Cardiac fibroblast (primary cell): ENCODE results near the gene INPP5K.

ENCODE experiments used
- DNase-seq, 2 donors: peaks; one replicate each; pipeline versions ENCODE4 v3.0.0 to v3.0.0-alpha.2; 2010; ENCODE audit warnings: low read depth in 2 of 2
- H3K4me3 ChIP-seq, 2 donors: replicated peaks in 1 of 2; 1 replicate in 1 of 2; 2 replicates in 1 of 2; pipeline ENCODE4 v1.5.1; 2011; ENCODE audit warnings: low read depth in 2 of 2, low read length in 2 of 2, mild to moderate bottlenecking in 2 of 2, moderate library complexity in 1 of 2
- TF ChIP-seq, protein P1 (sequence below): IDR thresholded peaks from one replicate; pipeline ENCODE4 v1.5.1; 2011; ENCODE audit warnings: low read depth, mild to moderate bottlenecking, low read length, inconsistent platforms

The INPP5K gene

DNA sequence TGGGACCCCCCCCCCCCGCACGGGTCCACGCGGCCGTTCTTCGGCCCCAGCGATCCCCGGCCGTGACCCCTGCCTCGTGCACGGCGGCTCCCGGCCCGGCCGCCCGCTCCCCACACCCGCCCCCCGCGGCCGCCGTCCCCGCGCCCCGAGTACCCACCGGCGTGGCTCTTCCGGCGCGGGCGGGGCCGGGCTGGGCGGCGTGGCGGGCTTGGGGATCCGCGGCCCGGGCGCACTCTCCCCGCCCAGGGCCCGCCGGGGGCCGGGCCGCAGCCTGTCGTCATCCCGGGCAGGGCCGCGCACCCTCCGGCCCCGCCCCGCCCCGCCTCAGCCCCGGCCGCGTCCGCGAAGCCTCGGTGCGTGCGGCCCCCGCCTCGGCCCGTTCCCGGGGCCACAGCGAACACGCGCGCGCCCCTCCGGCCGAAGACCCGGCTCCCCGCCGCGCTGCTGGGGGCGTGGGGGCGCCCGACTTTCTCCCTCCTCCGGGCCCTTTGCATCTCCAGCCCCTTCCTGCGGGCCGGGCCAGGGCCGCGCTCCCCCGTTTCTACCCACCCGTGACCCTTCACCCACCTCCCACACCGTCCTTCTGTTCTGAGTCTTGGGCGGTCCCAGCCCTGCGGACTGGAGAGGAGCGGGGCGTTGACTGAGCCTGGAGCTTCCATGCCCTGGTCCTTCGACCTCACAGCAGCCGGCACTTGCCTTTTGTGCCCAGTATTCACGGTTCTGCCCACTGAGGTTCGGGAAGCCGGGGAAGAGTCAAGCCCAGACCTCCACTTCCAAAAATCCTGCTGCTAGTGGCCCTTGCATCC lies 24.8 kb downstream of the INPP5K start:
- DNase-seq: peak; percentile 35 to 65
- TF ChIP-seq, protein P1, sequence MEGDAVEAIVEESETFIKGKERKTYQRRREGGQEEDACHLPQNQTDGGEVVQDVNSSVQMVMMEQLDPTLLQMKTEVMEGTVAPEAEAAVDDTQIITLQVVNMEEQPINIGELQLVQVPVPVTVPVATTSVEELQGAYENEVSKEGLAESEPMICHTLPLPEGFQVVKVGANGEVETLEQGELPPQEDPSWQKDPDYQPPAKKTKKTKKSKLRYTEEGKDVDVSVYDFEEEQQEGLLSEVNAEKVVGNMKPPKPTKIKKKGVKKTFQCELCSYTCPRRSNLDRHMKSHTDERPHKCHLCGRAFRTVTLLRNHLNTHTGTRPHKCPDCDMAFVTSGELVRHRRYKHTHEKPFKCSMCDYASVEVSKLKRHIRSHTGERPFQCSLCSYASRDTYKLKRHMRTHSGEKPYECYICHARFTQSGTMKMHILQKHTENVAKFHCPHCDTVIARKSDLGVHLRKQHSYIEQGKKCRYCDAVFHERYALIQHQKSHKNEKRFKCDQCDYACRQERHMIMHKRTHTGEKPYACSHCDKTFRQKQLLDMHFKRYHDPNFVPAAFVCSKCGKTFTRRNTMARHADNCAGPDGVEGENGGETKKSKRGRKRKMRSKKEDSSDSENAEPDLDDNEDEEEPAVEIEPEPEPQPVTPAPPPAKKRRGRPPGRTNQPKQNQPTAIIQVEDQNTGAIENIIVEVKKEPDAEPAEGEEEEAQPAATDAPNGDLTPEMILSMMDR: no peak
- H3K4me3 ChIP-seq: peak overlapping the region; percentile 70 to 77

DNA sequence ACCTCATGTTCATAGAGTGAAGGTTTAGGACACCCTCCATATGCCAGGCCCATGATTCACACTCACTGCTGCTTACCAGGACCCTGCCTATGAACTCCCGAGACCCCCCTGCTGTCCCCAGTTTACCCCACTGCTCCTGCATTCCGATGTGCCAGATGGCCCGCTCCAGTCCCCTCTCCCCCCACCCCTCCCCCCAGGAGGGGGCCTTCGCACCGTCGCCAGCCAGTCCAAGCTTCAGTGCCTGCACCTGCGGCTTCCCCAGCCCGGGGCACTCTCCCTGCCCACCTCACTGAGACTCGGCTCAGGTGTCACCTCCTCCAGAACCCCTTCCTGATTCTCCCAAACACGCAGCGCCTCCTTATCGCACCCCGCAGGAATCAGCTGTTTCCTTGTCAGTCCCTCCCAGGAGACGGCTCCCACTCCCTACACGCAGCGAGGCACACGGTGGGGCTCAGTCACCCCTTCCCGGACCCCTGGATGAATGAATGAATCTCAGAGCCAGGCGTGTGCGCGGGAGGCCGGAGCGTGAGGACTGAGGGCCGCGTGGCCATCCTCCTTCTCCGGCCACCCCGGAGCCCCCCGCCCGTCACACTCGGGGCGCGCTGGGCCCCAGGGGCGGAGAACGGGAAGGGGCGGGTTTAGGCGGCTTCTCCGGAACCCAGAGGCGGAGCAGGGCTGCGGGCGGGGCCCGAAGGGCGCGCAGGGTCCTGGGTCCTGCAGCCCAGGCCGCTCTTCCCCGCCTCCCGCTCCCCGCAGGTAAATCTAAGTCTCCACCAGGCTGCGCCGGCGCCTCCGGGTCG lies 25.6 kb downstream of the INPP5K start:
- DNase-seq: peak; percentile 40 to 55
- H3K4me3 ChIP-seq: peak overlapping the region; percentile 70 to 77
- TF ChIP-seq, protein P1: no peak

DNA sequence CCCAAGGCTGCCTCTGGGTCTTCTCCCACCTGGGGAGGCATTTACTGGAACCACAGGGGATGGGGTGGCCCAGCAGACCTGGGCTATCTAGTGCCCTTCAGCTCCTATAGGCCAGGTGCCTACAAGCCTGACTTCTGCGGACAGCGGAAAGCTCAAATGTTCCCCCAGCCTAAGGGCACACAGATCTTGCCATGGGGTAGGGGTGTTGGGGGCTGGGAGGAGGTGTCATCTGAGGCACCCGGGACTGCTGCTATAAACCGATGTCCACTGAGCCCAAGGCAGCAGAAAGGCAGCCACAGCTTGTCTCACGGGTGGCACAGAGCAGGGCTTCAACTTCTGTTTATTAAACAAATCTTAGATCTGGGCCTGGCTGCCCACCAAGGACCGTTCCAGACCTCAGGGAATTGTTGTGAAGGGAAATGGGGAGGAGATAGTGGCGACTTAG lies 27.6 kb downstream of the INPP5K start:
- peak overlapping the region in 1 of 2 donors; percentile 48 for H3K4me3 ChIP-seq

DNA sequence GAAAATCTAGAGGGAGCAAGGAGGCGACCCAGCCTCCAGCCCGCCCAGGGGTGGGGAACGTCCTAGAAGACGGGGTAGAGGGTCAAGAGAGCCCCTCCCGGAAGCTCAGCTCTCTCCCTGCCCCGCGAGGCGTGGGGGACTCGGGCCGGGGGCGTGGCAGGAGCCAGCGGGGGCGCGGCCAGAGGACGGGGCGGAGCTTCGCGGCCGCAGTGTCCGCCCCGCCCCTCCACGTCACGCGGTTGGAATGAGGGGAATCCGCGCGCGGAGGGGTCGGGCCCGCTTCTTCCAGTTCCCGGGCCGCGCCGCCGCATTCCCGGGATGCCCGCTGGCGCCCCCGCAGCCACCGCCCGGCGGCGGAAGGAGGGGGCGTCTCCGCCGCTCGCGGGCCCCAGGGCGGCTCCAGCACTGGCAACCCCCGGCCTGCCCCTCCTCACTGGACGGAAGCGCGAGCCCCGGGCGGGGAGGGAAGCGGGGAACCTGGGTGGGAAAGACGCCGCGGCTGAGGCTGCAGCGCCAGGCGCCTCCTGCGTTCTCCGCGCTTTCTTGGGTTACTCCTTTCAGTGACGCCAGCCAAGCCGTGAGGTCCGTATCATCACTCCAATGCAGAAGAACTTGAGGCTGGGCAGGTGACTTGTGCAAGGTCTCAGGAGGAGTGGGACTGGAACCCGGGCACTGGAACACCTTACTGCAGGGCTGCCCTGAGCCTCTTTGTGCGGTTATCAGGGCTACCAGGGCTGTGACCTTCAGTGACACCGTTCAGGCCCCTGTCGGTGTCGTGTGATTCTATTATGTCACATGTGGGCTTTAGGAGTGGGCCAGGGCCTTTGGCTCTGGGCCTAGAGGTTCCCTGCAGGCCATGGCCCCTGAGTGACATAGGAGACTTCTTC lies 28.2 kb downstream of the INPP5K start:
- TF ChIP-seq, protein P1: no peak
- DNase-seq: peak; percentile 84 to 95
- H3K4me3 ChIP-seq: peak overlapping the region; percentile 29 to 48

More for the DNA sequence above, 27.6 kb downstream of the INPP5K start:
- TF ChIP-seq, protein P1: no peak
- no peak for DNase-seq

DNA sequence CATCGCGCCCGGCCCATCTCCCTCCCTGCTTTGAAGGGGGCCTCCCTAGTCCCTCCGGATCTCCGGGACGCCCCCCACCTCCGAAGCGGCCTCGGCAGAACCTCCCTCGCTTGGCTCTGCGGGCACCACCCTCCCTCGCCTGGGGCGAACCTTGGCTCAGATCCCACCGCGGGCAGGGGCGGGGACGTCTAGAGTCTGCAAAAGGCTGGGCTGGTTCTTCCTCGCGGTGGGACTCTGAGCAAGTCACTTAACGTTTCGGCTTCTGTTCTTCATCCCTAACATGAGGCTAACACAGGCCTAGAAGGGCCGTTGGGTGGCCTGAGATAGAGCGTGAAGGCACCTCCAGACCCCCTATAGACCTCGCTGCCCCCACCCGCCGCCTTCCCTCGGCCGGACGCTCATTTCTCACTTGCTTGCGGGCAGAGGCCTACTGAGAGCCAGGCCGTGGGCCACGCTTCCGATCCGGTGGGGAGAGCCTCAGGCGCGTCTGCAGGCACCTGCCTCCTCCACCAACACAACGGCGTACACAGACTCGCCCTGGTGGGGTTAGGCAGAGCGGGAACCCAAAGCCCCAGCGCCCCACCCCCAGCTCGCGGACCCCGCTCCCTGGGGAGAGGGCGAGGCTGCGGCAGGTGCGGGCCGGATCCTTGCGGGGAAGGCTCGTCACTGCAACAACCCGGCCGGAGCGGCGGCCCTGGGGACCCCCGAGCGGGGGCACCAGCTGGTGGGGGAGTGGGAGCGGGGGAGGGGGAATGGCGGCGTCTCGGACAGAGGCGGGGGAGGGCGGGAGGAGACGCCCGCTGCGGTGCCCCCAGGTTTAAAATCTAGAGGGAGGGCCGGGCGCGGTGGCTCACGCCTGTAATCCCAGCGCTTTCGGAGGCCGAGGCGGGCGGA lies 29.4 kb downstream of the INPP5K start:
- DNase-seq: peak; percentile 57 to 66
- H3K4me3 ChIP-seq: no peak overlapping the region
- TF ChIP-seq, protein P1: no peak
